Progenitor cell of endocrine pancreas (in vitro differentiated cells): Measurements from ENCODE around the gene MBTPS1. TPM values are rescaled to one million over a fixed set of nuclear protein-coding genes. Genes with fewer than 3 reads are reported as not detected.

Experiments
- DNase-seq: peaks from one replicate; pipeline ENCODE4 v3.0.0; 2021; ENCODE audit warnings: low spot score; ENCODE audit not compliant: unreplicated experiment
- H3K27ac Mint-ChIP-seq: 2 replicates; pipeline ENCODE4 v1.8.0; 2021; ENCODE audit warnings: mild to moderate bottlenecking, moderate library complexity, mixed read lengths
- H3K27me3 Mint-ChIP-seq: 2 replicates; pipeline ENCODE4 v1.8.0; 2021; ENCODE audit warnings: mixed read lengths
- H3K36me3 Mint-ChIP-seq: 2 replicates; pipeline ENCODE4 v1.8.0; 2022; ENCODE audit warnings: mixed read lengths; ENCODE audit not compliant: insufficient read depth
- H3K4me1 Mint-ChIP-seq: 2 replicates; pipeline ENCODE4 v1.8.0; 2021; ENCODE audit warnings: low read depth, mixed read lengths
- H3K4me3 Mint-ChIP-seq: 2 replicates; pipeline ENCODE4 v1.8.0; 2021; ENCODE audit warnings: low read depth, mild to moderate bottlenecking, moderate library complexity, mixed read lengths
- H3K9me3 Mint-ChIP-seq: 2 replicates; pipeline ENCODE4 v1.8.0; 2021; ENCODE audit warnings: low read depth, mixed read lengths
- CTCF ChIP-seq: fragments of 200-600 bp; sonication (generic); IDR thresholded peaks from one replicate; pipeline ENCODE4 v1.5.0; 2021; ENCODE audit warnings: antibody characterized with exemption, mild to moderate bottlenecking; ENCODE audit not compliant: unreplicated experiment
- total RNA-seq: library from RNA; stranded (reverse); gene quantifications from 2 replicates; pipeline ENCODE4 v1.2.1, GENCODE V29; 2021

MBTPS1 gene
- total RNA-seq, 1 donor from 2014 or later: 94.7 TPM

- DNase-seq: no peak
- Mint-ChIP-seq H3K36me3 (peaks cover 8% of the 10 kb centered on the region), H3K27me3 (peaks cover 26% of the 10 kb centered on the region), H3K27ac (no peak overlapping the region), H3K9me3 (no peaks in the 10 kb centered on the region), H3K4me3 (no peak overlapping the region), H3K4me1 (peaks cover 16% of the 10 kb centered on the region)
- no peak for TF ChIP-seq CTCF
These were observed 69.1 kb downstream of the MBTPS1 start for GRCh38 chr16:84047626-84048025.

- H3K4me3 Mint-ChIP-seq: no peak overlapping the region
- peaks cover 17% of the 10 kb centered on the region for H3K4me1 Mint-ChIP-seq
- no peak overlapping the region for H3K27ac Mint-ChIP-seq
- peaks cover 29% of the 10 kb centered on the region for H3K27me3 Mint-ChIP-seq
- no peak for TF ChIP-seq CTCF
- no peak for DNase-seq
- no peaks in the 10 kb centered on the region for H3K9me3 Mint-ChIP-seq
- peaks cover 7% of the 10 kb centered on the region for H3K36me3 Mint-ChIP-seq
These were observed 69.5 kb downstream of the MBTPS1 start for GRCh38 chr16:84047206-84047605.

- Mint-ChIP-seq H3K4me3 (no peak overlapping the region), H3K36me3 (peaks cover 7% of the 10 kb centered on the region), H3K27me3 (peaks cover 33% of the 10 kb centered on the region), H3K9me3 (no peaks in the 10 kb centered on the region), H3K27ac (no peak overlapping the region), H3K4me1 (peaks cover 17% of the 10 kb centered on the region)
- DNase-seq: no peak
- TF ChIP-seq CTCF: no peak
These were observed 70.8 kb downstream of the MBTPS1 start for GRCh38 chr16:84045818-84046470.

GRCh38 chr16:84045001-84045817, 71.5 kb downstream of the MBTPS1 start:
- H3K4me3 Mint-ChIP-seq: no peak overlapping the region
- H3K9me3 Mint-ChIP-seq: no peaks in the 10 kb centered on the region
- TF ChIP-seq CTCF: no peak
- H3K27ac Mint-ChIP-seq: no peak overlapping the region
- peaks cover 39% of the 10 kb centered on the region for H3K27me3 Mint-ChIP-seq
- peaks cover 6% of the 10 kb centered on the region for H3K36me3 Mint-ChIP-seq
- peaks cover 17% of the 10 kb centered on the region for H3K4me1 Mint-ChIP-seq
- DNase-seq: no peak

- Mint-ChIP-seq H3K36me3 (peaks cover 4% of the 10 kb centered on the region), H3K4me3 (no peak overlapping the region), H3K9me3 (no peaks in the 10 kb centered on the region), H3K27me3 (peaks cover 45% of the 10 kb centered on the region), H3K4me1 (peaks cover 17% of the 10 kb centered on the region), H3K27ac (no peak overlapping the region)
- peak; percentile 52 for TF ChIP-seq CTCF
- no peak for DNase-seq
These were observed 72.6 kb downstream of the MBTPS1 start for GRCh38 chr16:84044118-84044488.
